Gastroesophageal sphincter (tissue), 4 donors: ENCODE measurements around the gene PDPN. TPM values are rescaled to one million over a fixed set of nuclear protein-coding genes. Genes with fewer than 3 reads are reported as not detected.

ENCODE experiments used
- ATAC-seq: fragments of 150-250 bp; one replicate; pipeline ENCODE4 v1.9.1; 2016; ENCODE audit warnings: mild to moderate bottlenecking, moderate library complexity
- H3K27ac ChIP-seq, 4 donors: fragments of 200-600 bp; sonication (generic) in 3 of 4; 1 replicate in 3 of 4; 2 replicates in 1 of 4; pipeline ENCODE4 v1.5.1; 2016 to 2019
- H3K27me3 ChIP-seq: fragments of 200-600 bp; sonication (generic); one replicate; pipeline ENCODE4 v1.5.1; 2019
- H3K36me3 ChIP-seq, 2 donors: fragments of 200-600 bp; sonication (generic); one replicate each; pipeline ENCODE4 v1.5.1; 2019; ENCODE audit warnings: control low read depth in 1 of 2
- H3K4me1 ChIP-seq, 3 donors: fragments of 200-600 bp; sonication (generic); 1 replicate in 2 of 3; 2 replicates in 1 of 3; pipeline ENCODE4 v1.5.1; 2016 to 2019; ENCODE audit warnings: control low read depth in 2 of 3
- H3K4me3 ChIP-seq, 2 donors: fragments of 200-600 bp; sonication (generic); one replicate each; pipeline ENCODE4 v1.5.1; 2019; ENCODE audit warnings: mild to moderate bottlenecking in 1 of 2, moderate library complexity in 1 of 2
- H3K9me3 ChIP-seq, 3 donors: fragments of 200-600 bp; sonication (generic); one replicate each; pipeline ENCODE4 v1.5.1; 2017 to 2019; ENCODE audit warnings: control low read depth in 2 of 3
- CTCF ChIP-seq, 4 experiments: fragments of 200-600 bp in 2 of 4; fragments of 450-650 bp in 2 of 4; sonication (generic) in 1 of 4; IDR thresholded peaks; one replicate each; pipeline ENCODE4 v1.5.1; 2017 to 2019; ENCODE audit warnings: antibody characterized with exemption in 4 of 4, mild to moderate bottlenecking in 2 of 4, moderate library complexity in 2 of 4
- EP300 ChIP-seq: sonication (generic); formaldehyde crosslinking; IDR thresholded peaks from one replicate; pipeline ENCODE4 v1.6.1; 2017; ENCODE audit warnings: antibody characterized with exemption, mild to moderate bottlenecking
- POLR2A ChIP-seq, 2 donors: fragments of 450-650 bp; IDR thresholded peaks; one replicate each; pipeline ENCODE4 v1.6.1; 2017; ENCODE audit warnings: antibody characterized with exemption in 2 of 2, mild to moderate bottlenecking in 2 of 2, moderate library complexity in 1 of 2
- POLR2AphosphoS5 ChIP-seq: sonication (generic); formaldehyde crosslinking; IDR thresholded peaks from one replicate; pipeline ENCODE4 v1.6.1; 2017; ENCODE audit warnings: antibody characterized with exemption
- WGBS, 2 donors: methylation state at CpG; one replicate each; pipeline ENCODE4 v1.1.5; 2018; ENCODE audit warnings: low coverage in 1 of 2; 5-methylcytosine and 5-hydroxymethylcytosine counted together
- total RNA-seq, 4 donors: library from RNA; depleted of rRNA; stranded (reverse); fragments of >200 nt; gene quantifications; one replicate each; pipeline ENCODE4 v1.1.0, GENCODE V29; 2016

PDPN gene
- total RNA-seq, 4 donors from 2014 or later: 10.9 to 31.6 (median 17.3) TPM

GRCh38 chr1:13586001-13586400 is 2.4 kb downstream of the PDPN start:
- TF ChIP-seq POLR2A (IDR thresholded peaks at IDR 0.05): no peak
- TF ChIP-seq POLR2AphosphoS5: no peak
- TF ChIP-seq CTCF (IDR thresholded peaks at IDR 0.05): no peak
- no peak for TF ChIP-seq EP300
- WGBS, 2 donors: 44 to 65% methylated on average over 3 to 7 of the region's 7 CpGs
- peaks cover 0 to 15% (median 0%) of the 10 kb centered on the region in 3 donors for H3K4me1 ChIP-seq
- H3K9me3 ChIP-seq: no peaks in the 10 kb centered on the region
- H3K36me3 ChIP-seq: no peaks in the 10 kb centered on the region
- peak overlapping the region in 2 of 4 donors; percentile 53 to 84 for H3K27ac ChIP-seq
- peak overlapping the region in 1 of 2 donors; percentile 55 for H3K4me3 ChIP-seq
- peaks cover 60% of the 10 kb centered on the region for H3K27me3 ChIP-seq
- no peak for ATAC-seq

- H3K4me3 ChIP-seq: no peak overlapping the region
- TF ChIP-seq EP300 (no peak), POLR2AphosphoS5 (no peak), POLR2A (IDR thresholded peaks at IDR 0.05) (no peak)
- peaks cover 48% of the 10 kb centered on the region for H3K27me3 ChIP-seq
- WGBS, 2 donors: 40 to 70% methylated on average over 2 to 9 of the region's 9 CpGs
- H3K4me1 ChIP-seq: peaks cover 0 to 15% (median 0%) of the 10 kb centered on the region in 3 donors
- H3K27ac ChIP-seq: peak overlapping the region in 1 of 4 donors; percentile 3
- H3K36me3 ChIP-seq: no peaks in the 10 kb centered on the region
- no peaks in the 10 kb centered on the region for H3K9me3 ChIP-seq
- no peak for ATAC-seq
Measured at GRCh38 chr1:13587256-13588030, 3.8 kb downstream of the PDPN start.

- H3K4me1 ChIP-seq: peaks cover 0 to 3% (median 2%) of the 10 kb centered on the region in 3 donors
- H3K4me3 ChIP-seq: no peak overlapping the region
- peaks cover 36% of the 10 kb centered on the region for H3K27me3 ChIP-seq
- no peaks in the 10 kb centered on the region for H3K9me3 ChIP-seq
- no peak for TF ChIP-seq CTCF (IDR thresholded peaks at IDR 0.05)
- no peak for TF ChIP-seq EP300
- no peak for TF ChIP-seq POLR2AphosphoS5
- no peak for TF ChIP-seq POLR2A (IDR thresholded peaks at IDR 0.05)
- WGBS, 2 donors: 83 to 88% methylated on average over 3 to 10 of the region's 11 CpGs
- no peaks in the 10 kb centered on the region for H3K36me3 ChIP-seq
- no peak for ATAC-seq
- no peak overlapping the region for H3K27ac ChIP-seq
Measured at GRCh38 chr1:13588946-13589796, 5.5 kb downstream of the PDPN start.

GRCh38 chr1:13590486-13590885 is 6.9 kb downstream of the PDPN start:
- Histone ChIP-seq H3K9me3 (no peaks in the 10 kb centered on the region), H3K4me1 (peaks cover 0 to 5% (median 5%) of the 10 kb centered on the region in 3 donors), H3K27me3 (peaks cover 32% of the 10 kb centered on the region), H3K36me3 (no peaks in the 10 kb centered on the region), H3K4me3 (no peak overlapping the region), H3K27ac (no peak overlapping the region)
- ATAC-seq: no peak
- TF ChIP-seq POLR2AphosphoS5 (no peak), CTCF (IDR thresholded peaks at IDR 0.05) (no peak)
- 84 to 91% methylated on average over 6 of the region's 7 CpGs for WGBS, 2 donors

- peak; percentile 92 for ATAC-seq
- Histone ChIP-seq H3K27me3 (peaks cover 30% of the 10 kb centered on the region), H3K27ac (peak overlapping the region; percentile 21 to 80 (median 48)), H3K4me3 (no peak overlapping the region), H3K36me3 (no peaks in the 10 kb centered on the region), H3K4me1 (peaks cover 0 to 5% (median 5%) of the 10 kb centered on the region in 3 donors), H3K9me3 (no peaks in the 10 kb centered on the region)
- no peak for TF ChIP-seq CTCF (IDR thresholded peaks at IDR 0.05)
- TF ChIP-seq POLR2AphosphoS5: peak; percentile 41
- WGBS, 2 donors: 26 to 54% methylated on average over 6 to 8 of the region's 10 CpGs
Measured at GRCh38 chr1:13593511-13594131, 10.0 kb downstream of the PDPN start.
